Stimulated activated CD4-positive, alpha-beta T cell treated with anti-CD3 and anti-CD28 coated beads, Interleukin-2, amount 100 ng/mL, for 48 hours (primary cell): Measurements from ENCODE around the gene HSPA12B.
"Not testable (repeated sequence)": the region's sequence is repeated elsewhere in the genome, so short reads cannot be mapped to it uniquely, and the experiment has no call there.

ENCODE experiments used
- DNase-seq, 2 donors: peaks; one replicate each; pipeline ENCODE4 v3.0.0-alpha.2; 2020

The HSPA12B gene

DNA sequence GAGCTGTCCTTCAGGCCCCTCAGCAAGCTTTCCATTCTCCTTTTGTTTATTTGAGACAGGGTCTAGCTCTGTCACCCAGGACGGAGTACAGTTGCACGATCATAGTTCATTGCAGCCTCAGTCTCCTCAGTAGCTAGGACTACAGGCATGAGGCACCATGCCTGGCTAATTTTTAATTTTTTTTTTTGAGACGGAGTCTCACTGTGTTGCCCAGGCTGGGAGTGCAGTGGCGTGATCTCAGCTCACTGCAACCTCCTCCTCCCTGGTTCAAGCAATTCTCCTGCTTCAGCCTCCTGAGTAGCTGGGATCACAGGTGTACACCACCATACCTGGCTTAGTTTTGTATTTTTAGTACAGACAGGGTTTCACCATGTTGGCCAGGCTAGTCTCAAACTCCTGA, 56.7 kb downstream of the HSPA12B start:
- not testable (repeated sequence) for DNase-seq

- not testable (repeated sequence) for DNase-seq
These were observed 61.7 kb downstream of the HSPA12B start for GRCh38 chr20:3794168-3794567.

- DNase-seq, result no peak
These were observed 62.4 kb downstream of the HSPA12B start for GRCh38 chr20:3794701-3795420.

DNA sequence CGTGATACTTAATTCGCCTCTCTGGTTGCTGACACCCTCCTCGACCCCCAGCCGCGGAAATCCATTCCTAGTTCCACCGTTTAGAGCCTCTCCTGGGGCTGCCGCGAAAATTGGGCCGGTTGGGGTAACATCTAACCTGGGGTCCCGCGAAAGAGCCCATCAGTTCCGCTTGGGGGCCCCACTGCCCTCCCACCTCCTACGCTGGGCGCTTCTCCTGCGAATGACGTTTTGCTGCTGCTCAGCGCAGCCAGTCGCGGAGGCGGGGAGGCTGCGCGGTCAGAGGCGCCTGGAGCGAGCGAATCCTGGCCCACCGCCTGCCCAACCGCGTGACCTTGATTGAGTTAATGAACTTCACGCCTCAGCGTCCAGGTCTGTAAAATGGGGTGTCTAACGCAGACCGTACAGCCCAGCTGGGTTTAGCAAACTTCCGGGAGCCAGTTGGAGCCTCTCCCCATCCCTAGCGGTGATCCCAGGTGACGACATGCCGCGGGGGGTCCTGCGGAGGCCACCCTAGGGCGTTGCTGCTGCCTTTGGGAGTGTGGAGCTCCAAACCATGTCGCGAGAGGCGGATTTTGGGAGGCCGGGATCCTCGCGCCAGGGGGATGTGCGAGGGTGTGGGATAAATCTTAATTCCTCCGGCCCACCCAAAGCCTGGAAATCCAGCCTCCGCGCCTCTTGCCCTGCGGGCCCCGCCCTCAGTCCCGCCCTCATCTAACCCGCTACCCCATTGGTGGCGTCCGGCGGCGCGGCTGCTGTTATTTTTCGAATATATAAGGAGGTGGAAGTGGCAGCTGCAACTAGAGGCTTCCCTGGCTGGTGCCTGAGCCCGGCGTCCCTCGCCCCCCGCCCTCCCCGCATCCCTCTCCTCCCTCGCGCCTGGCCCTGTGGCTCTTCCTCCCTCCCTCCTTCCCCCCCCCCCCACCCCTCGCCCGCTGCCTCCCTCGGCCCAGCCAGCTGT, 63.3 kb downstream of the HSPA12B start, which contains the start of gene CDC25B:
TSS of gene CDC25B (plus strand) at position 800 of the 958 bp plus-strand sequence. CDS start 222 bp downstream, outside the sequence.
- DNase-seq, result peak; percentile 82 to 87

DNA sequence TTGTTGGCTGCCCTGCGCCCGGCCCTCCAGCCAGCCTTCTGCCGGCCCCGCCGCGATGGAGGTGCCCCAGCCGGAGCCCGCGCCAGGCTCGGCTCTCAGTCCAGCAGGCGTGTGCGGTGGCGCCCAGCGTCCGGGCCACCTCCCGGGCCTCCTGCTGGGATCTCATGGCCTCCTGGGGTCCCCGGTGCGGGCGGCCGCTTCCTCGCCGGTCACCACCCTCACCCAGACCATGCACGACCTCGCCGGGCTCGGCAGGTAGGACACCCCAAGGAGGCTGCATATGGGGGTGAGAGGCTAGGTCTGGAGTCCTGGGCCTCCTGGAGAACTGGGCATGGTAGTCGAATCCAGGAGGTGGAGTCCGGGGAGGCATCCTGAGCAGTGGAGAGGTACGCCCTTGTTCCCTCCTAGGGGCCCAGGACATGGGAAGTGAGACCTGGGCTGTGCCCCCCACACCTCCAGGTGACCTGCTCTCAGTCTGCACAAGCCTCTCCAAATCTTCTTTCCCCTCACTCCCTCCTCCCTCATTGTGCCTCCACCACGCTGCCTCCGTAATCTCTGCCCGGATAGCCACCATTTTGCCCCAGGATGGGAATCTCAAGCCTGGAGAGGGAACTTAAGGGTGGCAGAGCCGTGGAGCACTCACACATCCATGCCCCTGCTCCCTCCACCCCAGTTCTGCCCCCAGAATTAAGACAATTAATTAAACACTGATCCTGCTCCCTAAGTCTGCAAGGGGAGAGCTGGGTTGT, 64.2 kb downstream of the HSPA12B start:
- DNase-seq, result no peak

DNA sequence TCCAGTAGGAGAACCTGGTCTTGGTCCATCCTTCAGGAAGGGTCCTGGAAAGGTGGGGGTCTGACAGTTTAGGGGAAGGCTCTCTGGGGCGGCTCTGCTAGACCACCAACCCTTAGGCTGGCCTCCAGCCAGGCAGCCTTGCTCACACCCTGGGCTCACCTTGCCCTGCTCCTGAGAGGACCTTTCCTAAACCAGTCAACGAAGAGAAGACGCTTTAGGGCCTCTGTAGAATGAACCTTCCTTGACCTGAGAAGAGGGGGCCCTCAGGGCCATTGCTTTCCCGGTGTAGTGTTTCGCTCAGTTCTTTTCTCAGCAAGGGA, 64.7 kb downstream of the HSPA12B start:
- no peak for DNase-seq

GRCh38 chr20:3797592-3798372, 65.3 kb downstream of the HSPA12B start:
- DNase-seq, result no peak

DNA sequence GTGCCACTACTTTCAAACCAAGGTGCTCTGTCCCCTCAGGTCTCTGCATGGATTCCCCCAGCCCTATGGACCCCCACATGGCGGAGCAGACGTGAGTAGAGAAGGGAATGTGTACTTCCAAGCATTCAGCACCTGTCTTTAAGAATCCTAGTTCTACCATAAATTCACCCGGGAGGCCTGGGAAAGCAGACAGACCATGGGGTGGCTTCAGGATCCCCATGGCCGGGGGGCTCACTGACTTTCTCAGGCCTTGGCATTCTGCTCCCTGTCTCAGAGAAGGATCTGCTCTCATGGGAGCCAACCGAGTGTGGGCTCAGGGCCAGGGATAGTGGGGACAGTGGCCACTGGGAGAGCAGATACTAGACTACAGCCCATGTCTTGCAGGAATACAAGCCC, 65.9 kb downstream of the HSPA12B start:
- DNase-seq, result no peak

DNA sequence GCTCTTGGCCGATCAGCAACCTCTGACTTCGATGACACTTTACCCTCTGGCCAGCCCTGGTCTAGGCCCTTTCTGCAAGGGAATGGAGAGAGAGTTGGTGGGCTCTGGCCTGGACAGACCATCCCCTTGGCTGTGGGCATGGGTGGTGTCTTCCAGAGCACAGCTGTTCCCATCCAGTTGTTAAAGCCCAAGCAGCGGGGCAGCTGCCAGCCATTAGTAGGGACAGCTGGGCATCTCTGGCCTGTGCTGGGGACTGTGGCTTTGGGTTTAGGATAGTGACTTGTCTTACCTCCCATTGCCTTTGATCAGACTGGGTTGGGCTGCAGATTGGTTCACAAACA, 66.4 kb downstream of the HSPA12B start:
- DNase-seq, result no peak

- no peak for DNase-seq
These were observed 67.9 kb downstream of the HSPA12B start for GRCh38 chr20:3800256-3800877.

- DNase-seq, result no peak
These were observed 68.4 kb downstream of the HSPA12B start for GRCh38 chr20:3800878-3801260.

GRCh38 chr20:3801299-3801698, 68.8 kb downstream of the HSPA12B start:
- no peak for DNase-seq

DNA sequence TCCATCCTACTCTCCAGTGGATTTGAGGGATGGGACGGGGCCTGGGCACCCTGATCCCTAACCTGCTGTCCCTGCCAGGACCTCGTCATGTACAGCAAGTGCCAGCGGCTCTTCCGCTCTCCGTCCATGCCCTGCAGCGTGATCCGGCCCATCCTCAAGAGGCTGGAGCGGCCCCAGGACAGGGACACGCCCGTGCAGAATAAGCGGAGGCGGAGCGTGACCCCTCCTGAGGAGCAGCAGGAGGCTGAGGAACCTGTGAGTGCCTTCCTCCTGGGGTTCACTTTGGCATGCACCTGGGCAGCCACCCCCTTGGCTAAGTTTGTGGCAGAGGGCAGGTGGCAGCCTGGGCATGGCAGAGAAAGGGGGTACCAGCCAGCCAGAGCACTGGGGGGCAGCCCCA, 69.4 kb downstream of the HSPA12B start:
- no peak for DNase-seq
